ENCODE results near the gene NPFF.

DNA sequence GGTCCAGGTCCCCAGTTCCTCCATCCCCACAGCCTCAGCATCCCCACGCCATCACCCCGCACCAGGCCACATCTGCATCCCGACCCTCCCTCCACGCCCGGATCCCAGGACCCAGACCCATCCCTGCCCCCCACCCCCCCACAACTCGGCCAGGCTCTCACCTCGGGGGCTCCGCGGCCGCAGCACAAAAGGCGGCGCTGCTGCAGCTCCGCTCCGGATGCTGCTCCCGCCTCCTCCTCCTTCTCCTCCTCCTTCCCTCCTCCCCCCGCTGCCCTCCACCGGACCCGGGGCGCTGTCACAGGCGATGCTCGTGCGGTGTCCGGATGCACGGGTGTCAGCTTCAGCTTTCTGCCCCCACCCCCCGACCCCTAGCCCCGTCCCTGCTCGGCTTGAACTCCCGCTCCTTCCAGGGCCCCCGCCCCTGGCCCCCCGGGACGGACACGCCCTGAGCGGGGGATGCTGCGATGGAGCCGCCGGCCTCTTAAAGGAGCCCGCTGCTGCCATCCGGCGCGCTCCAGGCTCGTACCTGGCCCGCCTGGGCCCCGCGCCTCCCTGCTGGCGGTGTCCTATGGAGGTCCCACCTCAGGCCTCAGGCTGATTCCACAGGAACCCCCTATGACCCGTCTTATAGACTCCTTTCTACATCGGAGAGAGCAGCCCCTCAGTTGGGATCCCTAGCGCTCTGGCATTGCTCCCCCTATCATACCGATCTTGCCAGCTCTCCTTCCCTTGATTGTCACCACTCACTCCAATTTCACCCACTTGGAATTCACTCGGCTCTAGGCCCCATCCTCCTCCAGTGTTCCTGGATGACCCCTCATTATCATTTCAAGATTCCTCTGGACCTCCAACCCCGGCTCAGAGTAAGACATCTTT is 7.8 kb downstream of the NPFF start, which contains the start of gene MAP3K12:
- TF ChIP-seq, protein P1, sequence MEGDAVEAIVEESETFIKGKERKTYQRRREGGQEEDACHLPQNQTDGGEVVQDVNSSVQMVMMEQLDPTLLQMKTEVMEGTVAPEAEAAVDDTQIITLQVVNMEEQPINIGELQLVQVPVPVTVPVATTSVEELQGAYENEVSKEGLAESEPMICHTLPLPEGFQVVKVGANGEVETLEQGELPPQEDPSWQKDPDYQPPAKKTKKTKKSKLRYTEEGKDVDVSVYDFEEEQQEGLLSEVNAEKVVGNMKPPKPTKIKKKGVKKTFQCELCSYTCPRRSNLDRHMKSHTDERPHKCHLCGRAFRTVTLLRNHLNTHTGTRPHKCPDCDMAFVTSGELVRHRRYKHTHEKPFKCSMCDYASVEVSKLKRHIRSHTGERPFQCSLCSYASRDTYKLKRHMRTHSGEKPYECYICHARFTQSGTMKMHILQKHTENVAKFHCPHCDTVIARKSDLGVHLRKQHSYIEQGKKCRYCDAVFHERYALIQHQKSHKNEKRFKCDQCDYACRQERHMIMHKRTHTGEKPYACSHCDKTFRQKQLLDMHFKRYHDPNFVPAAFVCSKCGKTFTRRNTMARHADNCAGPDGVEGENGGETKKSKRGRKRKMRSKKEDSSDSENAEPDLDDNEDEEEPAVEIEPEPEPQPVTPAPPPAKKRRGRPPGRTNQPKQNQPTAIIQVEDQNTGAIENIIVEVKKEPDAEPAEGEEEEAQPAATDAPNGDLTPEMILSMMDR (IDR thresholded peaks at IDR 0.05 in 8 of 11, conservative IDR thresholded peaks at IDR 0.05 in 3 of 11), result peak in 1 of 11 experiments; percentile 20
- TF ChIP-seq POLR2AphosphoS5 (IDR thresholded peaks at IDR 0.05) (peak; percentile 69 to 76 (median 72)), POLR2A (IDR thresholded peaks at IDR 0.05) (no peak)

Data from spleen (tissue), 7 donors.